WERI-Rb-1 (cell line): Measurements from ENCODE around the gene PLA2G2C.

Experiments
- DNase-seq: peaks from one replicate; pipeline ENCODE4 v3.0.0-alpha.2; 2020
- H3K27ac ChIP-seq: fragments of 250-450 bp; sonication (Bioruptor Pico); 2 replicates; pipeline ENCODE4 v1.5.1; 2020; ENCODE audit warnings: mild to moderate bottlenecking, moderate library complexity
- H3K27me3 ChIP-seq: fragments of 250-450 bp; sonication (Bioruptor Pico); 2 replicates; pipeline ENCODE4 v1.5.1; 2021; ENCODE audit warnings: mild to moderate bottlenecking, low read depth, moderate library complexity; ENCODE audit not compliant: insufficient read depth, severe bottlenecking
- H3K36me3 ChIP-seq: fragments of 250-450 bp; sonication (Bioruptor Pico); 2 replicates; pipeline ENCODE4 v1.5.1; 2020; ENCODE audit warnings: mild to moderate bottlenecking, moderate library complexity
- H3K4me3 ChIP-seq: 2 replicates; pipeline ENCODE4 v1.5.1; 2011; ENCODE audit warnings: low read depth, mild to moderate bottlenecking, control low read depth, low read length
- H3K9me3 ChIP-seq: fragments of 250-450 bp; sonication (Bioruptor Pico); 2 replicates; pipeline ENCODE4 v1.5.1; 2021; ENCODE audit warnings: mild to moderate bottlenecking, moderate library complexity; ENCODE audit not compliant: severe bottlenecking
- CTCF ChIP-seq: IDR thresholded peaks from 2 replicates; pipeline ENCODE4 v1.5.1; 2011; ENCODE audit warnings: low read depth, mild to moderate bottlenecking, control low read depth, inconsistent platforms, low read length

PLA2G2C gene

GRCh38 chr1:20190256-20191160 is 4.2 kb upstream of the PLA2G2C start:
- Histone ChIP-seq H3K9me3 (no peaks in the 10 kb centered on the region), H3K27ac (no peak overlapping the region), H3K27me3 (peaks cover 21% of the 10 kb centered on the region), H3K4me3 (no peak overlapping the region), H3K36me3 (no peaks in the 10 kb centered on the region)
- TF ChIP-seq CTCF = no peak
- no peak for DNase-seq

GRCh38 chr1:20189664-20190063 is 3.3 kb upstream of the PLA2G2C start:
- no peak for TF ChIP-seq CTCF
- Histone ChIP-seq H3K36me3 (no peaks in the 10 kb centered on the region), H3K27me3 (peaks cover 22% of the 10 kb centered on the region), H3K4me3 (no peak overlapping the region), H3K9me3 (no peaks in the 10 kb centered on the region), H3K27ac (no peak overlapping the region)
- DNase-seq = no peak

GRCh38 chr1:20188455-20188817 is 2.1 kb upstream of the PLA2G2C start:
- no peak overlapping the region for H3K27ac ChIP-seq
- no peaks in the 10 kb centered on the region for H3K9me3 ChIP-seq
- no peak for DNase-seq
- H3K4me3 ChIP-seq = no peak overlapping the region
- H3K36me3 ChIP-seq = no peaks in the 10 kb centered on the region
- no peak for TF ChIP-seq CTCF
- H3K27me3 ChIP-seq = peaks cover 20% of the 10 kb centered on the region

- Histone ChIP-seq H3K27ac (no peak overlapping the region), H3K36me3 (no peaks in the 10 kb centered on the region), H3K9me3 (no peaks in the 10 kb centered on the region), H3K27me3 (peaks cover 20% of the 10 kb centered on the region), H3K4me3 (no peak overlapping the region)
- no peak for TF ChIP-seq CTCF
- DNase-seq = no peak
Measured at GRCh38 chr1:20187813-20188454, 1.6 kb upstream of the PLA2G2C start.

GRCh38 chr1:20187103-20187812 is 940 bp upstream of the PLA2G2C start:
- Histone ChIP-seq H3K27me3 (peaks cover 20% of the 10 kb centered on the region), H3K27ac (no peak overlapping the region), H3K36me3 (no peaks in the 10 kb centered on the region), H3K9me3 (no peaks in the 10 kb centered on the region), H3K4me3 (no peak overlapping the region)
- TF ChIP-seq CTCF = no peak
- no peak for DNase-seq
